A549 (cell line): ENCODE results near the gene ZMYND10. TPM values are rescaled to one million over a fixed set of nuclear protein-coding genes. Genes with fewer than 3 reads are reported as not detected.

Experiments used
- ATAC-seq, 2 experiments: fragments of 200-7000 bp in 1 of 2; fragments of >200 bp in 1 of 2; cut with Nextera tagmentation in 1 of 2; cut with Tn5 transposase in 1 of 2; 3 replicates each; pipeline versions ENCODE4 v1.8.0 to v1.9.1; 2018 to 2020; ENCODE audit warnings: mild to moderate bottlenecking in 1 of 2, moderate library complexity in 1 of 2
- CTCF ChIA-PET: fragments of 300-600 bp; sonication (Branson Sonifier 250); formaldehyde crosslinking; extraction: SDS; loops from one replicate; lab custom pipeline; 2021; ENCODE audit warnings: antibody characterized with exemption, inconsistent platforms; lab: Yijun Ruan, JAX
- POLR2A ChIA-PET: fragments of 350-600 bp; formaldehyde crosslinking; extraction: SDS; loops from one replicate; lab custom pipeline; 2021; ENCODE audit warnings: antibody characterized with exemption, inconsistent platforms; lab: Yijun Ruan, JAX
- DNase-seq, 2 experiments: peaks; one replicate each; pipeline versions ENCODE4 v3.0.0 to v3.0.0-alpha.2; 2011 to 2016; ENCODE audit warnings: low read depth in 1 of 2, low spot score in 1 of 2
- FAIRE-seq: peaks from 2 replicates; lab custom pipeline; 2011; peaks lifted over from hg19 to GRCh38; lab: Jason Lieb, UNC
- H3K27ac ChIP-seq, 2 experiments: fragments of >200 bp; sonication (Bioruptor Twin); formaldehyde crosslinking; 3 replicates each; pipeline ENCODE4 v1.5.1; 2016 to 2017
- H3K4me1 ChIP-seq: fragments of >200 bp; sonication (Bioruptor Twin); formaldehyde crosslinking; 3 replicates; pipeline ENCODE4 v1.6.1; 2016
- H3K4me2 ChIP-seq: fragments of >200 bp; sonication (Bioruptor Twin); formaldehyde crosslinking; 3 replicates; pipeline ENCODE4 v1.6.1; 2016
- H3K4me3 ChIP-seq: fragments of >200 bp; sonication (Bioruptor Twin); formaldehyde crosslinking; 3 replicates; pipeline ENCODE4 v1.5.1; 2016
- H3K9me3 ChIP-seq: fragments of >200 bp; sonication (Bioruptor Twin); formaldehyde crosslinking; 3 replicates; pipeline ENCODE4 v1.6.1; 2016
- BHLHE40 ChIP-seq: IDR thresholded peaks from 2 replicates; pipeline ENCODE4 v1.6.1; 2012; ENCODE audit warnings: low read depth, low read length, inconsistent platforms
- CBX2 ChIP-seq: fragments of 200-600 bp; sonication (generic); IDR thresholded peaks from 2 replicates; pipeline ENCODE4 v1.6.1; 2016; ENCODE audit warnings: low read depth, mild to moderate bottlenecking, borderline replicate concordance
- CEBPB ChIP-seq, 2 experiments: fragments of >200 bp in 1 of 2; sonication (Bioruptor Twin) in 1 of 2; formaldehyde crosslinking in 1 of 2; IDR thresholded peaks; 2 replicates each; pipeline ENCODE4 v1.6.1; 2012 to 2016
- CHD2 ChIP-seq: fragments of 150-350 bp; IDR thresholded peaks from 2 replicates; pipeline ENCODE4 v1.6.1; 2014; ENCODE audit warnings: low read length; ENCODE audit not compliant: partially characterized antibody
- EHF ChIP-seq: fragments of 250-450 bp; sonication (Bioruptor Pico); IDR thresholded peaks from 2 replicates; pipeline ENCODE4 v1.5.0; 2020; ENCODE audit warnings: mild to moderate bottlenecking
- FOSB ChIP-seq: fragments of 250-450 bp; sonication (Bioruptor Pico); IDR thresholded peaks from 2 replicates; pipeline ENCODE4 v1.5.0; 2020; ENCODE audit warnings: mild to moderate bottlenecking, moderate library complexity
- FOSL2 ChIP-seq, 2 experiments: fragments of 450-650 bp in 1 of 2; fragments of >200 bp in 1 of 2; sonication (Bioruptor Twin) in 1 of 2; formaldehyde crosslinking; IDR thresholded peaks; 2 replicates each; pipeline versions ENCODE4 v1.5.0 to v1.6.1; 2016 to 2020; ENCODE audit warnings: mild to moderate bottlenecking in 1 of 2, moderate library complexity in 1 of 2
- FOXS1 ChIP-seq: fragments of 250-450 bp; sonication (Bioruptor Pico); IDR thresholded peaks from 2 replicates; pipeline ENCODE4 v1.5.0; 2020; ENCODE audit warnings: mild to moderate bottlenecking, moderate library complexity
- GATA3 ChIP-seq: IDR thresholded peaks from 2 replicates; pipeline ENCODE4 v1.6.1; 2012; ENCODE audit warnings: borderline replicate concordance
- HOXA7 ChIP-seq: fragments of 250-450 bp; sonication (Bioruptor Pico); IDR thresholded peaks from 2 replicates; pipeline ENCODE4 v1.5.0; 2020; ENCODE audit warnings: mild to moderate bottlenecking, moderate library complexity
- HOXB13 ChIP-seq: fragments of 250-450 bp; sonication (Bioruptor Pico); IDR thresholded peaks from 2 replicates; pipeline ENCODE4 v1.5.0; 2020; ENCODE audit warnings: low read depth, mild to moderate bottlenecking, moderate library complexity
- JUN ChIP-seq, 2 experiments: fragments of >200 bp; sonication (Bioruptor Twin); formaldehyde crosslinking; IDR thresholded peaks; 2 replicates in 1 of 2; 3 replicates in 1 of 2; pipeline ENCODE4 v1.6.1; 2016 to 2017
- JUNB ChIP-seq: fragments of >200 bp; sonication (Bioruptor Twin); formaldehyde crosslinking; IDR thresholded peaks from 2 replicates; pipeline ENCODE4 v1.6.1; 2016
- MAFK ChIP-seq: fragments of 450-650 bp; IDR thresholded peaks from 2 replicates; pipeline ENCODE4 v1.6.1; 2014; ENCODE audit not compliant: partially characterized antibody
- NFE2L2 ChIP-seq: fragments of 150-350 bp; conservative IDR thresholded peaks from 2 replicates; pipeline ENCODE4 v1.6.1; 2014; ENCODE audit warnings: low read length
- NR3C1 ChIP-seq: fragments of >200 bp; sonication (Bioruptor Twin); formaldehyde crosslinking; IDR thresholded peaks from 3 replicates; pipeline ENCODE4 v1.6.1; 2017
- POLR2A ChIP-seq: IDR thresholded peaks from 2 replicates; pipeline ENCODE4 v1.6.1; 2012; ENCODE audit warnings: mild to moderate bottlenecking, low read length
- POLR2AphosphoS2 ChIP-seq: conservative IDR thresholded peaks from 2 replicates; pipeline ENCODE4 v1.6.1; 2012; ENCODE audit warnings: low read length, improper control_type of control experiment, inconsistent platforms
- RARB ChIP-seq: fragments of 250-450 bp; sonication (Bioruptor Pico); IDR thresholded peaks from 2 replicates; pipeline ENCODE4 v1.8.0; 2021; ENCODE audit warnings: mild to moderate bottlenecking, moderate library complexity
- RCOR1 ChIP-seq: fragments of 150-350 bp; IDR thresholded peaks from 2 replicates; pipeline ENCODE4 v1.6.1; 2014; ENCODE audit warnings: antibody characterized with exemption, low read length, low read depth
- RFX5 ChIP-seq: fragments of 450-650 bp; IDR thresholded peaks from 2 replicates; pipeline ENCODE4 v1.7.1; 2014; ENCODE audit warnings: antibody characterized with exemption, mild to moderate bottlenecking, moderate library complexity
- TFCP2L1 ChIP-seq: fragments of 250-450 bp; sonication (Bioruptor Pico); IDR thresholded peaks from 2 replicates; pipeline ENCODE4 v1.5.0; 2021; ENCODE audit warnings: mild to moderate bottlenecking
- ZC3H11A ChIP-seq: fragments of 450-650 bp; IDR thresholded peaks from 2 replicates; pipeline ENCODE4 v1.6.1; 2014; ENCODE audit warnings: antibody characterized with exemption, mild to moderate bottlenecking
- ZNF302 ChIP-seq: fragments of 250-450 bp; sonication (Bioruptor Pico); IDR thresholded peaks from 2 replicates; pipeline ENCODE4 v1.9.0; 2021; ENCODE audit warnings: inconsistent platforms, mild to moderate bottlenecking, moderate library complexity
- ZSCAN20 ChIP-seq: fragments of 250-450 bp; sonication (Bioruptor Pico); IDR thresholded peaks from 2 replicates; pipeline ENCODE4 v1.8.0; 2022; ENCODE audit warnings: mild to moderate bottlenecking, moderate library complexity
- WGBS: methylation state at CpG from one replicate; pipeline ENCODE4 v1.1.6; 2017; ENCODE audit errors: missing lambda C conversion rate; 5-methylcytosine and 5-hydroxymethylcytosine counted together
- polyA plus RNA-seq, 4 experiments: library from polyadenylated mRNA; depleted of rRNA in 3 of 4; stranded (reverse); fragments of >200 nt; fragmentation: RNase III in 1 of 4; extraction: RNeasy Plus Mini Kit Qiagen cat#74134 plus additional on column Dnase treatment in 1 of 4; gene quantifications; 2 replicates in 3 of 4; 3 replicates in 1 of 4; pipeline ENCODE4 v1.2.3, GENCODE V29; 2011 to 2017
- TF ChIP-seq, protein P1 (sequence below): fragments of 250-450 bp; sonication (Bioruptor Pico); IDR thresholded peaks from 2 replicates; pipeline ENCODE4 v1.5.0; 2021; ENCODE audit warnings: mild to moderate bottlenecking, moderate library complexity, borderline replicate concordance
- TF ChIP-seq, protein P2 (sequence below): fragments of >200 bp; sonication (Bioruptor Twin); formaldehyde crosslinking; IDR thresholded peaks from 3 replicates; pipeline ENCODE4 v1.6.1; 2016
- TF ChIP-seq, protein P3 (sequence below): IDR thresholded peaks from 2 replicates; pipeline ENCODE4 v1.6.1; 2012
- TF ChIP-seq, protein P4 (sequence below): fragments of 450-650 bp; IDR thresholded peaks from 2 replicates; pipeline ENCODE4 v1.6.1; 2014; ENCODE audit warnings: antibody characterized with exemption
- TF ChIP-seq, protein P5 (sequence below): fragments of >200 bp; sonication (Bioruptor Twin); formaldehyde crosslinking; IDR thresholded peaks from 2 replicates; pipeline ENCODE4 v1.6.1; 2016

The ZMYND10 gene
- polyA plus RNA-seq, 2 of the 4 experiments (the other 2 are of a cell fraction), result 0.43 to 0.77 TPM

DNA sequence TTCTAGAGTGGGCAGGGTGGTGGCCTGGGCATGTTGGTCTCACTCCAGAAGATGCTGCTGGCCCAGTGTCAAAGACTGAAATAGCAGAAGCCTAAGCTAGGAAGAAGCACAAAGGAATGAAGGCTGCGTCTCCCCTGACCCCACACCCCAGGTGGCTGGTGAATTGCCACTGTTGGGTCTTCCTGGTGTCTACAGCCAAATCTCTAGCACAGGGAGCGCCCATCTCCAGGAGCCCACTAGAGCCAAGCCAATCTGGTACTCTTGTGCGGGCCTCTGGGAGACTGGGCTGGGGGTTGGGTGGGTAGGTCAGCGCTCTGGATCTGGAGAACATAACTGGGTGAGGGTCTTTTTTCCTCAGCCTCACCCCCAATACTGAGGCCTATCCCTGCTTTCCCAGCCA lies 18.4 kb downstream of the ZMYND10 start (continued):
- TF ChIP-seq, protein P1, sequence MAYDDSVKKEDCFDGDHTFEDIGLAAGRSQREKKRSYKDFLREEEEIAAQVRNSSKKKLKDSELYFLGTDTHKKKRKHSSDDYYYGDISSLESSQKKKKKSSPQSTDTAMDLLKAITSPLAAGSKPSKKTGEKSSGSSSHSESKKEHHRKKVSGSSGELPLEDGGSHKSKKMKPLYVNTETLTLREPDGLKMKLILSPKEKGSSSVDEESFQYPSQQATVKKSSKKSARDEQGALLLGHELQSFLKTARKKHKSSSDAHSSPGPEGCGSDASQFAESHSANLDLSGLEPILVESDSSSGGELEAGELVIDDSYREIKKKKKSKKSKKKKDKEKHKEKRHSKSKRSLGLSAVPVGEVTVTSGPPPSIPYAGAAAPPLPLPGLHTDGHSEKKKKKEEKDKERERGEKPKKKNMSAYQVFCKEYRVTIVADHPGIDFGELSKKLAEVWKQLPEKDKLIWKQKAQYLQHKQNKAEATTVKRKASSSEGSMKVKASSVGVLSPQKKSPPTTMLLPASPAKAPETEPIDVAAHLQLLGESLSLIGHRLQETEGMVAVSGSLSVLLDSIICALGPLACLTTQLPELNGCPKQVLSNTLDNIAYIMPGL (CRISPR knock-in tag), result no peak
- TF ChIP-seq JUNB (no peak), BHLHE40 (no peak), RFX5 (no peak), POLR2AphosphoS2 (no peak), HOXA7 (CRISPR knock-in tag) (no peak), RCOR1 (no peak), EHF (no peak), HOXB13 (CRISPR knock-in tag) (no peak)
- TF ChIP-seq, all 56 proteins: peak for 0

DNA sequence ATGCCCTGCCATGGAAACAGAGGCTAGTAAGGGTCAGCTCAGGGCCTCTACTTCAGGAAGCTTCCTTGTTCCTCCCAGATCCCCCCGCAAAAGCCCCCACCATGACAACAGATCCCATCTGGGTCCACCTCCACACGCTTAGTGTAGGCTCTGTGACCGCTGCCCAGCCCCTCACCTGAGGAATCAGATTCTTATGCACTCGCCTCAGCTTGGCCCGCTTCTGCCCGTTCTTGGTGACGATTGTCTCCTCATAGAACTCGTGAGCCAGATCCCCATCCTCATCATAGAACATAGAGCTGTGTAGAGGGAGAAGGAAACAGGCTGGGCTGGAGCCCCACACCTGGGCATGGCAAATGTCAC lies 19.4 kb downstream of the ZMYND10 start:
- Histone ChIP-seq H3K4me2 (no peak overlapping the region), H3K9me3 (no peaks in the 10 kb centered on the region), H3K4me3 (no peak overlapping the region), H3K27ac (no peak overlapping the region), H3K4me1 (peaks cover 21% of the 10 kb centered on the region)
- no peak for DNase-seq
- ChIA-PET CTCF (interaction anchor here (1.2 kb wide), 1 partner anchor 27 kb away, joined by 3 read pairs; the partner anchor contains the start of genes HYAL3 and NAA80), POLR2A (no interaction called here)
- 95% methylated on average over 8 of the region's 8 CpGs for WGBS
- no peak for ATAC-seq
- no peak for FAIRE-seq
- TF ChIP-seq JUNB (no peak), CHD2 (no peak), HOXA7 (CRISPR knock-in tag) (no peak), NR3C1 (no peak), MAFK (no peak), CBX2 (no peak), FOXS1 (CRISPR knock-in tag) (no peak), HOXB13 (CRISPR knock-in tag) (no peak), NFE2L2 (no peak), ZC3H11A (no peak), FOSB (CRISPR knock-in tag) (no peak), RFX5 (no peak)
- TF ChIP-seq, protein P1 (CRISPR knock-in tag), result no peak
- TF ChIP-seq, protein P2, sequence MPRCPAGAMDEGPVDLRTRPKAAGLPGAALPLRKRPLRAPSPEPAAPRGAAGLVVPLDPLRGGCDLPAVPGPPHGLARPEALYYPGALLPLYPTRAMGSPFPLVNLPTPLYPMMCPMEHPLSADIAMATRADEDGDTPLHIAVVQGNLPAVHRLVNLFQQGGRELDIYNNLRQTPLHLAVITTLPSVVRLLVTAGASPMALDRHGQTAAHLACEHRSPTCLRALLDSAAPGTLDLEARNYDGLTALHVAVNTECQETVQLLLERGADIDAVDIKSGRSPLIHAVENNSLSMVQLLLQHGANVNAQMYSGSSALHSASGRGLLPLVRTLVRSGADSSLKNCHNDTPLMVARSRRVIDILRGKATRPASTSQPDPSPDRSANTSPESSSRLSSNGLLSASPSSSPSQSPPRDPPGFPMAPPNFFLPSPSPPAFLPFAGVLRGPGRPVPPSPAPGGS, result no peak
- TF ChIP-seq, protein P3, sequence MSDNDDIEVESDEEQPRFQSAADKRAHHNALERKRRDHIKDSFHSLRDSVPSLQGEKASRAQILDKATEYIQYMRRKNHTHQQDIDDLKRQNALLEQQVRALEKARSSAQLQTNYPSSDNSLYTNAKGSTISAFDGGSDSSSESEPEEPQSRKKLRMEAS, result no peak

DNA sequence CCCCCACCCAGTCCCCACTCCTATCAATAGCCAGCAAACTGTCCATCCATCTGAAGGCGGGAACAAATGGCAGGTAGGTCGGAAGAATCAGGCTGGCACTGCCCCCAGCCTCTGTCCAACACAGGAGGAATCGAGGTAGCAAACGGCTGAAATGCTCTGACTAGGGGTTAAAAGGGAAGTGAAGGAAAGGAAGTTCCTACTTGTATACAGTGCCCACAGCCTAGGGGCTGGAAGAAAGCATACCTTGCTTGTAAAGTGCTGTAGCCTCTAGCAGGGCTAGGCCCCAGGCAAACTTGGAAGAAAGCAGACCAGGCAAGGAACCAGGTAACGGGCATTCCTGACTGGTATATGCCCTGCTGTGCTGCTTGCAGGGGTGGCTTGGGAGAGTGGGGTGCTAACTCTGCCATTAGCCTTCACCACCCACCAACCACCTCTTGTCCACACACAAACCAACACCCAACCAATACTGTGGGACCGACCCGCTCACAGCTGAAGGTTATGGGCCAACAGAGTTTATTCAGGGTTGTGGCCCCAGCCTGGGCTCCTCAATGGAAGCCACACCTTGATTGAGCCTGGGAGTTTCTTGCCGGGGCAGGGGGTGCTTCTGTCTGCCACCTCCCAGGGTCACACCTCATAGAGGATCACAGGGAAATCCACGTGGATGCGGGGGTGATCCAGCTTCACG lies 19.9 kb downstream of the ZMYND10 start:
- Histone ChIP-seq H3K4me2 (no peak overlapping the region), H3K4me3 (no peak overlapping the region), H3K27ac (no peak overlapping the region), H3K9me3 (no peaks in the 10 kb centered on the region), H3K4me1 (peaks cover 21% of the 10 kb centered on the region)
- ChIA-PET CTCF (interaction anchor here (1.1 to 5.1 kb wide), 6 partner anchors 9 to 131 kb away, joined by 3 to 56 read pairs (median 8); partner anchors contain the start of genes GNAI2, HYAL3 and NAA80), POLR2A (no interaction called here)
- WGBS, result 80% methylated on average over 11 of the region's 11 CpGs
- no peak for DNase-seq
- FAIRE-seq, result no peak
- ATAC-seq, result no peak
- no peak for TF ChIP-seq RARB (CRISPR knock-in tag)
- TF ChIP-seq RCOR1, result no peak
- no peak for TF ChIP-seq FOSL2 (IDR thresholded peaks at IDR 0.05)
- TF ChIP-seq FOSL2 (CRISPR knock-in tag; IDR thresholded peaks at IDR 0.05), result no peak
- TF ChIP-seq CHD2, result no peak
- TF ChIP-seq, protein P4, sequence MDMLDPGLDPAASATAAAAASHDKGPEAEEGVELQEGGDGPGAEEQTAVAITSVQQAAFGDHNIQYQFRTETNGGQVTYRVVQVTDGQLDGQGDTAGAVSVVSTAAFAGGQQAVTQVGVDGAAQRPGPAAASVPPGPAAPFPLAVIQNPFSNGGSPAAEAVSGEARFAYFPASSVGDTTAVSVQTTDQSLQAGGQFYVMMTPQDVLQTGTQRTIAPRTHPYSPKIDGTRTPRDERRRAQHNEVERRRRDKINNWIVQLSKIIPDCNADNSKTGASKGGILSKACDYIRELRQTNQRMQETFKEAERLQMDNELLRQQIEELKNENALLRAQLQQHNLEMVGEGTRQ, result no peak
- no peak for TF ChIP-seq ZSCAN20 (CRISPR knock-in tag)
- TF ChIP-seq ZC3H11A, result no peak
- TF ChIP-seq CBX2, result no peak
- no peak for TF ChIP-seq JUN (IDR thresholded peaks at IDR 0.05)
- TF ChIP-seq, protein P5, sequence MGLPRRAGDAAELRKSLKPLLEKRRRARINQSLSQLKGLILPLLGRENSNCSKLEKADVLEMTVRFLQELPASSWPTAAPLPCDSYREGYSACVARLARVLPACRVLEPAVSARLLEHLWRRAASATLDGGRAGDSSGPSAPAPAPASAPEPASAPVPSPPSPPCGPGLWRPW, result no peak
- no peak for TF ChIP-seq HOXA7 (CRISPR knock-in tag)
- no peak for TF ChIP-seq POLR2A
- TF ChIP-seq TFCP2L1 (CRISPR knock-in tag), result no peak
- TF ChIP-seq ZNF302 (CRISPR knock-in tag), result no peak
- no peak for TF ChIP-seq NFE2L2
- TF ChIP-seq GATA3, result no peak
- TF ChIP-seq CEBPB (IDR thresholded peaks at IDR 0.05), result no peak
